WI38 (cell line): ENCODE measurements around the gene ZCCHC14.

Experiments used
- H3K4me3 ChIP-seq: 2 replicates; pipeline ENCODE4 v1.5.1; 2011; ENCODE audit warnings: low read depth, mild to moderate bottlenecking, control low read depth, low read length
- CTCF ChIP-seq: IDR thresholded peaks from 2 replicates; pipeline ENCODE4 v1.5.1; 2012; ENCODE audit warnings: low read depth, mild to moderate bottlenecking, control low read depth, low read length

The ZCCHC14 gene

GRCh38 chr16:87496447-87496801 is 3.6 kb upstream of the ZCCHC14 start:
- TF ChIP-seq CTCF = no peak
- H3K4me3 ChIP-seq = no peak overlapping the region

GRCh38 chr16:87495578-87496446 is 3.0 kb upstream of the ZCCHC14 start:
- no peak overlapping the region for H3K4me3 ChIP-seq
- no peak for TF ChIP-seq CTCF

- H3K4me3 ChIP-seq = peak overlapping the region; percentile 49; the same call in 1 of the 2 replicates
Measured at GRCh38 chr16:87493608-87494280, 920 bp upstream of the ZCCHC14 start.

GRCh38 chr16:87492291-87492630 is 563 bp downstream of the ZCCHC14 start:
- H3K4me3 ChIP-seq = no peak overlapping the region; the same call in 1 of the 2 replicates
- no peak for TF ChIP-seq CTCF

More at GRCh38 chr16:87493608-87494280, 920 bp upstream of the ZCCHC14 start:
- TF ChIP-seq CTCF = no peak

GRCh38 chr16:87491522-87492290 is 1.1 kb downstream of the ZCCHC14 start:
- TF ChIP-seq CTCF = no peak
- H3K4me3 ChIP-seq = peak overlapping the region; percentile 52

GRCh38 chr16:87490799-87491521 is 1.9 kb downstream of the ZCCHC14 start:
- H3K4me3 ChIP-seq = peak overlapping the region; percentile 52

GRCh38 chr16:87490096-87490798 is 2.6 kb downstream of the ZCCHC14 start:
- no peak for TF ChIP-seq CTCF
- peak overlapping the region; percentile 52 for H3K4me3 ChIP-seq
